Sigmoid colon (tissue), 3 donors: ENCODE results near the gene KCND3.

Experiments used
- POLR2A ChIP-seq, 2 donors: fragments of 450-650 bp; IDR thresholded peaks; one replicate each; pipeline ENCODE4 v1.6.1; 2016; ENCODE audit warnings: antibody characterized with exemption in 2 of 2, mild to moderate bottlenecking in 2 of 2, moderate library complexity in 2 of 2
- TF ChIP-seq, protein P1 (sequence below), 4 experiments: fragments of 450-650 bp in 3 of 4; fragments of 200-600 bp in 1 of 4; IDR thresholded peaks; one replicate each; pipeline ENCODE4 v1.5.1; 2016 to 2019; ENCODE audit warnings: antibody characterized with exemption in 4 of 4, mild to moderate bottlenecking in 3 of 4, moderate library complexity in 2 of 4

DNA sequence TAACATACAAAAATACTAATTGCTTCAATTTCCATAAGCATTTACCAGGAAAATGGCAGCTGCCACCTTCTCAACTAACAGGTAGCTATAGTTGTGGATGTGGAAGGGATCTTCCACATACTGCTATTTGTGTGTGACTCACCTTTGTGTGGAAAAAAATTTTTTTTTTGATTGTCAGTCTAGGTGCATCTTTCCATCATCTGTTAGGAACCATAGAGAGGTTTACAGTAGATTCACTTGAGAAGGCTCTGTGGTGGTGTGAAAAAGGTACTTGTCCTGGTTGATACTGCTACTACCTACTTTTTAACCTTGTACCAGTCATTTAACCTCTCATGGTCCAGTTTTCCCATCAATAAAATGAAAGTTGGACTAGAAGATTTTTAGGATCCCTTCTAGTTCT lies 220.8 kb downstream of the KCND3 start:
- TF ChIP-seq, protein P1, sequence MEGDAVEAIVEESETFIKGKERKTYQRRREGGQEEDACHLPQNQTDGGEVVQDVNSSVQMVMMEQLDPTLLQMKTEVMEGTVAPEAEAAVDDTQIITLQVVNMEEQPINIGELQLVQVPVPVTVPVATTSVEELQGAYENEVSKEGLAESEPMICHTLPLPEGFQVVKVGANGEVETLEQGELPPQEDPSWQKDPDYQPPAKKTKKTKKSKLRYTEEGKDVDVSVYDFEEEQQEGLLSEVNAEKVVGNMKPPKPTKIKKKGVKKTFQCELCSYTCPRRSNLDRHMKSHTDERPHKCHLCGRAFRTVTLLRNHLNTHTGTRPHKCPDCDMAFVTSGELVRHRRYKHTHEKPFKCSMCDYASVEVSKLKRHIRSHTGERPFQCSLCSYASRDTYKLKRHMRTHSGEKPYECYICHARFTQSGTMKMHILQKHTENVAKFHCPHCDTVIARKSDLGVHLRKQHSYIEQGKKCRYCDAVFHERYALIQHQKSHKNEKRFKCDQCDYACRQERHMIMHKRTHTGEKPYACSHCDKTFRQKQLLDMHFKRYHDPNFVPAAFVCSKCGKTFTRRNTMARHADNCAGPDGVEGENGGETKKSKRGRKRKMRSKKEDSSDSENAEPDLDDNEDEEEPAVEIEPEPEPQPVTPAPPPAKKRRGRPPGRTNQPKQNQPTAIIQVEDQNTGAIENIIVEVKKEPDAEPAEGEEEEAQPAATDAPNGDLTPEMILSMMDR (IDR thresholded peaks at IDR 0.05) = no peak
- no peak for TF ChIP-seq POLR2A (IDR thresholded peaks at IDR 0.05)
